Sciatic nerve (tissue), 2 donors: Measurements from ENCODE around the gene C22orf42. TPM values are rescaled to one million over a fixed set of nuclear protein-coding genes. Genes with fewer than 3 reads are reported as not detected.
"Not testable (repeated sequence)": the region's sequence is repeated elsewhere in the genome, so short reads cannot be mapped to it uniquely, and the experiment has no call there.

Experiments
- ATAC-seq: fragments of 200-7000 bp; cut with Tn5 transposase; one replicate; pipeline ENCODE4 v1.9.1; 2020; ENCODE audit warnings: mild to moderate bottlenecking, moderate library complexity
- DNase-seq: peaks from one replicate; pipeline ENCODE4 v3.0.0-alpha.2; 2020; ENCODE audit warnings: low spot score
- intact Hi-C: fragments of 100-400 bp; cut with DNase I; formaldehyde crosslinking; loops from one replicate; pipeline ENCODE4 v1.14.2; 2022
- total RNA-seq: library from RNA; stranded (reverse); fragmentation: NEBNext Ultra II Directional; extraction: Animal tissue kit (Norgen Biotek cat#: 25700); gene quantifications from one replicate; pipeline ENCODE4 v1.2.1, GENCODE V29; 2021
- donor health status: DM: no; HTN: no; CAD: no.
- donor health status: DM: no; HTN: no; CAD: no.

The C22orf42 gene
- total RNA-seq, result not detected

DNA sequence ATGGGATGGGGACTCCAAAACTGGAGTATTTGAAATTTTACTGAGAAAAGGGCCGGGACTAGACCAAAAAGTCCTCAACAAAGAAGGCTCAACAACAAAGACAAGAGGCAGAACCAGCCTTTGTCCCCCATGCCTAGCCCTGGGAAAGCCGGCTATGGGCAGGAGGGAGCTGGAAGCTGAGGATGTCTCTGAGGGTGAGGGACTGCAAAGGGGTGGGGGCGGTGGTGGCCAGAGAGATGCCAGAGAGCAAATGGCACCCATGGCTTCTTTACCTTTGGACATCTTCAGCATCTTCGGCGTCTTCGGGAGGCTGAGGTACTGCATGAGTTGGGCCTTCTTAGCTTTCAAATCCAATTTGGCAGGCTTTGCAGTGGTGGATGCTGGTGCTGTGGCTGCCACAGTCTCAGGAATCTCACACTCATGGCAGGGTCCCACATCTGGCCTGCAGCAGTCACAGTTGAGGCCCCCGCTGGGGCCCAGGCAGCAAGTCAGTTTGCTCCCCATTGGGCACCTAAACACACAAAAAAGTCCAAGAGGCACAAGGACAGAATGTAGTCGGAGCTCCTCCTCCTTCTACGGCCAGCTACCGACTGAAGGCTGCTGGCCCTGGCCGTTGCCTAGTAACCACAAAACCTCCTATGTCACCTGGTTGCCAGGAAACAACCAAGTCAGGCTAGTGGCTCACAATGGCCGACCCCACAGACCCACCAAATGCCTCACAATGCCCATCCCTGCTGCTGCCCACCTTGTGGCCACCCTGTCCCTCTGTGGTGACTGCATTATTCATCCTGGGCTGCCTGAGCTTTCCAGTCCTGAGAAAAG is at the start of gene C22orf42:
Gene C22orf42, minus strand, starts transcription at position 592 of the 822 bp plus-strand sequence. Its CDS starts 88 bp downstream, at position 504.
- intact Hi-C loops, result no loop called here
- DNase-seq, result no peak
- no peak for ATAC-seq

GRCh38 chr22:32208681-32209080 is 49.6 kb upstream of the C22orf42 start:
- ATAC-seq, result no peak
- intact Hi-C loops, result no loop called here
- DNase-seq, result no peak

GRCh38 chr22:32207971-32208480 is 48.9 kb upstream of the C22orf42 start:
- DNase-seq, result no peak
- no peak for ATAC-seq

GRCh38 chr22:32206774-32207758 is 48.0 kb upstream of the C22orf42 start:
- no peak for DNase-seq
- no peak for ATAC-seq
- intact Hi-C loops, result no loop called here

More at GRCh38 chr22:32207971-32208480, 48.9 kb upstream of the C22orf42 start:
- intact Hi-C loops, result no loop called here

GRCh38 chr22:32205974-32206773 is 47.1 kb upstream of the C22orf42 start:
- ATAC-seq, result no peak
- intact Hi-C loops, result no loop called here
- DNase-seq, result no peak

DNA sequence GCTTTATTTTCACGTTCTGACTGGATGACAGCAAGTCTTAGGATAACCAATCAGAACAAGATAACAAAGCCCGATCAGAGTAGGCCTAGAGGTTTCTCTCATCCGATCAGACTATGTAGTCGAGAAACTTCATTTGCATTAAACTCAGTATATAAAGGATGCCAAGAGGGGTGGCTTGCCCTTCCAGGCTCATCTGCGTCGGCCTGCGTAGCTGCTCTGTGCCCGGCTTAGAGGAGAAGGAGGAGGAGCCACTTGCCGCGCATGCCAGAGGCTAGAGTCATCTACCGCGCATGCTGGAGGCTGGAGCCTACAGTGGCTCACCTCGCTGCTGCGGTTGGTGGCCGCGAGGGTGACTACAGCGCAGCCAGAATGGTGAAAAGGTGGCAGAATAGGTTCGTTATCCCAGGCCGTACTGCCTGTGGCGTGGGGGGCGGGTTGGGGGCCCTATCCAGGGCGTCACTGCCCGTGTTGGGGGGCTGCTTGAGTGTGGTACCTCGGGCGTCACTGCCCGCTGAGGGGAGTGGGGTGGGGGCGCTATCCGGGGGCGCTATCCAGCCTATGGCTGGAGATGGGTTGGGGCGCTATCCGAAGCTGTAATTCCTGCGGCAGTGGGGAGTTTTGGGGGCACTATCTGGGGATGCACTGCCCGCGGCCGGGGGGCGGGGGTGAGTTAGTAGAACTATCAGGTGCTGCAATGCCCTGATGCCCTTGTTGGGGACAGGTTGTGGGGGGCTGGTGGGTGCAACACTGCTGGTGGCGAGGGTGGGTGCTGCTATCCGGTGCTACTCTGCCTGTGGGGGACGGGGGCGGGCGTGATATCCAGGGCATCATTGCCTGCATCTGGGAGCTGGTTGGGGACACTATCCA is 46.0 kb upstream of the C22orf42 start, which contains the start of gene RFPL2:
Gene RFPL2, minus strand, starts transcription at position 218 of the 867 bp plus-strand sequence. CDS start 2,622 bp downstream, outside the sequence.
- intact Hi-C loops, result no loop called here
- ATAC-seq (peak; percentile 44), DNase-seq (no peak)

GRCh38 chr22:32204040-32204855 is 45.1 kb upstream of the C22orf42 start:
- DNase-seq (no peak), ATAC-seq (no peak)
- intact Hi-C loops, result no loop called here

DNA sequence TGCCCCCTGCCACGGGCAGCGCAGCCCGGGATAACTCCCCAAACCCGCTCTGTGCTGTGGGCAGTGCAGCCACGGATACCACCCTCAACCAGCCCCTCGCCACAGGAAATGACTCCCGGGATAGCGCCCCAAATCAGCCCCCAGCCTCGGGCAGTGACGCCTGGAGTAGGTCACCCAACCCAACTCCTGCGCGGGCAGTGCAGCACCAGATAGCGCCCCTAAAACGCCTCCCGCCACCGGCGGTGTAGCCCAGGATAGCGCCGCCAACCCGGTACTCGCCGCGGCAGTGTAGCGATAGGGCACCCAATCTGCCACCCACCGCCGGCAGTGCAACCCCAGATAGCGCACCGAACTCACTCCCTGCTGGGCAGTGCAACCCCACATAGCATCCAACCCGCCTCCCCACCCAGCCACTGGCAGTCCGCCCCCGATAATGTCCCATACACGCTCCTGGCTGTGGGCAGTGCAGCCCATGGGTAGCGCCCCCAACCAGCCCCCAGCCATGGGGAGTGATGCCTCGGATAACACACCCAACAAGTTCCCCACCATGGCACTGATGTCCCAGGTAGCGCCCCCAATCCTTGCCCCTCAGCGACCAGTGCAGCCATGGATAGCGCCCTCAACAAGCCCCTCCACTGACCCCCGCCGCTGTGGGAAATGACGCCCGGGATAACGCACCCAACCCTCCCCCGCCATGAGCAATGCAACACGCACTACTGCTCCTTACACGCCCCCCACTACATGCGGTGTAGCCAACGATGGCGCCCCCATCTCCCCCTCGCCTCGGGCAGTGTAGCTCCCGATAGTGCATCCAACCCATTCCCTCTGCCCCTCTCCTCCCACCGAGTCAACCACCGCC is 44.3 kb upstream of the C22orf42 start:
- ATAC-seq (no peak), DNase-seq (no peak)
- intact Hi-C loops, result no loop called here

DNA sequence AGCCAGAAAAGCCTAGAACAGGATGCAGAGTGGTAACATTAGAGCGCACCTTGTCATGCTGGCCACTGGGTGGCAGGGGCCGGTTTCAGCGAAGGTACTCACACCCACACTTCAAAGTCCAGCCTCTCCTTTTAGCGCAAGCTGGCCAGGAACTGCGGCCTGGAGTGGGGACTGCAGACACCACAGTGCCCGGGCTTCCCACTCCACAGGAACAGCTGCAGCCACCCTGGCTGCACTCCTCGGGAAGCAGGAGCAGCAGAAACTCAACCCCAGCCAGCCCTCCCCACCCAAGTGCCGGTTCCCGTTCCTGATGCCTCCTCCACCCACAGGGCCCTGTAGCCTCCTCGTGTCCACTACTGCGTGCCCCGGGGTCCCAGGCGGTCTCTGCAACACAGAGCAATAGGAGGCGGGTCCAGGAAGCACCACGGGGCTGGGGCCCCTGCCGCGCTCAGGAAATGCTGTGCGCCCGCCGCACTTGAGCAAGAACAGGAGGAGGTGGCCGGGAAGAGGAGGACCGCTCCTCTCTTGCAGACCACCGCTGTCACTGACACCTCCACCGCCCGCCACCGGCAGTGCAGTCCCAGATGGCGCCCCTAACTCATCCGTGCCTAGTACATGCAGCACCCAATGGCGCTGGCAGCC is 43.6 kb upstream of the C22orf42 start:
- peak; percentile 20 for ATAC-seq
- DNase-seq, result no peak
- intact Hi-C loops, result no loop called here

GRCh38 chr22:32202161-32202538 is 43.0 kb upstream of the C22orf42 start:
- DNase-seq (no peak), ATAC-seq (no peak)
- intact Hi-C loops, result no loop called here

DNA sequence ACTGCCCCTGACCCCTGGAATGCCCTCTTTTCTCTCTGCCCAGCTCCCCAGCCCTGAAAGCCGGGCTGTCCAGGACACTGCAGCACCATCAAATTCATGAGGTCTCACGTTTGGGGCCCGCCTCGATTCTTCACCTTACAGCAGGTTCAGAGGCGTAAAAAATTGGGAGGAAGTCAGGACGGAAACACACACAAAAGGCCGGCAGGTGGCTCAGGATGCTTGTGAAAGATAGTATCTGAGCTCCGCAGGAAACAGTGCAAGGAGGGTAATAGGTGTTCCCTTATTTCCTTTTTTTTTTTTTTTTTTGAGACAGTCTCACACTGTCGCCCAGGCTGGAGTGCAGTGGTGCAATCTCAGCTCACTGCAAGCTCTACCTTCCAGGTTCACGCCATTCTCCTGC is 41.6 kb upstream of the C22orf42 start:
- DNase-seq, result no peak
- ATAC-seq, result no peak
- intact Hi-C loops, result no loop called here

GRCh38 chr22:32199961-32200360 is 40.9 kb upstream of the C22orf42 start:
- no peak for ATAC-seq
- no peak for DNase-seq
- intact Hi-C loops, result no loop called here

GRCh38 chr22:32199341-32199740 is 40.2 kb upstream of the C22orf42 start:
- DNase-seq, result no peak
- ATAC-seq, result no peak
- intact Hi-C loops, result no loop called here

- DNase-seq, intact Hi-C loops, ATAC-seq: not testable (repeated sequence)
These were observed 38.6 kb upstream of the C22orf42 start for GRCh38 chr22:32197553-32198226.

- ATAC-seq, intact Hi-C loops, DNase-seq: not testable (repeated sequence)
These were observed 36.8 kb upstream of the C22orf42 start for GRCh38 chr22:32195900-32196299.
